HG02798 (cell line): Measurements from ENCODE around the gene TLN1.

Experiments used
- ATAC-seq: cut with Tn5 transposase; IDR thresholded peaks from one replicate; pipeline ENCODE4 v1.9.1; 2021; ENCODE audit warnings: mild to moderate bottlenecking; ENCODE audit not compliant: unreplicated experiment, poor library complexity

The TLN1 gene

DNA sequence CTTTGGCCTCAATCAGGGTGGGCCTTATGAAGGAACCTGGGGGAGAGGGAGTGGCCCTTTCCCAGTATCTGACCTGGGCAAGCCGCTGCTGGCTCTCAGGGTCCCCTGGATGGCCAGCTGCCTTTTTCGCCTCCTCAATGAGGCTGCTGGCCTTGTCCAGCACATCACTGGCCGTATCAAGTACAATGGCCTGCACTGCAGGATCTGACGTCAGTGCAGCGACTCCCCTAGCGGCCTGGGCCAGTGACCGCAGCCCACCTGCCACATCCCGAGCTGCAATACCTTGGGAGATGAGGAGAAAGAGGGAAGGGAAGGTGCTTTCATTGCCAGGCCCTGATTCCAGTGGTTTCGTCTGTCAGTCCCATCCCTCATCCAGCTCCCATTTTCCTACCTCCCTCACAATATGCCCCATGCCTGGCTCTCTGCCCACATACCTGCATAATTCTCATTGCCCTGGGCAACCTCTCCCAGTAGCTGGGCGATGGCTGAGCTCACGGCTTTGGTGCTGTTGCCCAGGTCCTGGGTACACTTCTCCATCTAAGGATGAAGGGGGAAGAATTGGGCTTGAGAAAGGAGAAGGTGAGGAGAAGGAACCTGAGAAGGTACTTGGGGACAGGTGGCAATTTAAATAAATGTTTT, 19.1 kb downstream of the TLN1 start:
- ATAC-seq, result no peak

DNA sequence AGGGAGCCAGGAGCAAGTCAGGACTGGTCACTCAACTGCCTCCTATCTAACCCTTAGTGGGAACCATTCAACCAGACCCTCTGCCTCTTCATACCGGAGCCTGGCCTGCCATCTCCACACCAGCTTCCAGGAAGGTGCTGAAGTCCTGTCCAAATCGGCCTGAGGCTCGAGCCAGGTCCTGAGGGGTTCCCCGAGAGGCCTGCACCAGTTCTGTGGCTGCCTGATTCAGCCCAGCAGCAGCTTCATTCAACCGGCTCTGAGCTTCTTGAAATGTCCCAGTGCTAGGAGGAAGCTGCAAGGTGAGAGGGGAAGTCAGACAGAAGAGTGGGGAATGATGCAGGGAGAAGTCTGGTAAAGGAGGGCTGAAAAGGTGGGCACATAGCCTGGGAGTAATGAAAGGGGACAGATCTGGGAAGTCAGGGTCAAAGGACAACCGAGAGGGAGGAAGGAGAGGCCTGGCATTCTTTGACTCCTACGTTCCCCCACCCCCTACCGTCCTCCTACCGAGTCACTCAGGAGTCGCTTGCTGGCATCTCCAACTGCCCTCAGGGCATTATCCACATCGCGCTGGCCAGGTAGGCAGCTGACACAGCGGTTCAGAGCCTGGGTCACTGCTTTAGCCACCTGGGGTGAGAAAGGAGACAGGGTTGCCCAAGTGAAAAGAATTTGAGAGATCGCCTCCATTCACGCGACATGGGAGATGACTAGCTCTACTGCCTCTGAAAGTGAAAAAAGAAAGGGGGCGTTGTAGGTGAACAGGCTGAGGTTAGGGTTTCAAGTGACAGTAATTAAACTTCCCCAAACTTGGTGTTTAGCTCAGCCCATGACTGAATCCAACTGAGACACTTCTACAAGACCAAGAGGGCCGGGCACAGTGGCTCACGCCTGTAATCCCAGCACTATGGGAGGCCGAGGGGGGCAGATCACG, 20.2 kb downstream of the TLN1 start:
- ATAC-seq, result no peak

DNA sequence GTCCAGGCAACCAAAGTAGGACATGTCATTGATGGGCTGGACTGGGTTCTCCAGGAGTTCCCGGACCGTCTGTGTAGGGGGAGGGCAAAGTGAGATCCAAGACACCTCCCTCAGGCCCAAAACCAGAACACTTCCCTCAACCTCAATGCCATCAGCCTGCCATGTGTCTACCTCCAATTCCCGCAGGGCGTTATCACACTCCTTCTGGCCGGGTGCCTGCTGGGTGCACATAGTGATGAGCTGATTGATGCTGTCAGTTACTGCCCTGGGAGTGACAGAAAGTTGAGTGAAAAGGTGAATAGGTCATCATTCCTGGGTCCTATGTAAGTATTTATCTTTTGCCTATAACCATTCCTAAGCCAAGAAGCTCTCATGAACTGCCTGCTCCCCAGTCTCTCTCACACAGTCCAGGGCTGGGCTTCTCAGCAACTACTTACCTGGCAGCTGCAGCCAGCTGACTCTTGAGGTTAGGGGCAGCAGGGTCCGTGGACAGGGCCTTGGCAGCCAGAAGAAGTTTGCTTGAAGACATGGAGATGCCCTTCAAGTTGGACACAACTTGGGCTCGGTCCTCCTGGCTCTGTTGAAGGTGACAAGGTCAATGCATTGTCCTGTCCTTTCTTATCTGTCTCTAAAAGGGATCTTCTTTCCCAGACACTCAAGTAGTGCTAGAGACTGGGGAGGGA, 21.0 kb downstream of the TLN1 start:
- no peak for ATAC-seq

DNA sequence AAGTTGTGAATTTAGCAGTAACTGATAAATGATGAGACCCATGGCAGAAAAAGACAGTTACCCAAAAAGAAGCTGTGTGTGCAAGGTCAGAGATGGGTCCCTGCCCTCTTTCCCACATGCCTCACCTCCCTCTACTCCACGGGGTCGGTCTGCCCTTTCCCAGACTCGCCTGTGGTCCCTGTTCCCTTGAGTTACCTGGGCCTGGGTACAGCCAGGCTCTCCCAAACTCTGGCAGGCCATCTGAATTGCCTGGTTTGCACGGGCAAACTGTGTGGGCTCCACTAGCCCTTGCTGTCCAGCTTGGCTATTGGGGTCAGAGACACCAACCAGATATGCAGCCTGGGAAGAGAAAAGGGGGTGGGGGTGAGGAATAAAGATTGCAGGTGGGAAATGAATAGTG, 23.8 kb downstream of the TLN1 start:
- no peak for ATAC-seq

DNA sequence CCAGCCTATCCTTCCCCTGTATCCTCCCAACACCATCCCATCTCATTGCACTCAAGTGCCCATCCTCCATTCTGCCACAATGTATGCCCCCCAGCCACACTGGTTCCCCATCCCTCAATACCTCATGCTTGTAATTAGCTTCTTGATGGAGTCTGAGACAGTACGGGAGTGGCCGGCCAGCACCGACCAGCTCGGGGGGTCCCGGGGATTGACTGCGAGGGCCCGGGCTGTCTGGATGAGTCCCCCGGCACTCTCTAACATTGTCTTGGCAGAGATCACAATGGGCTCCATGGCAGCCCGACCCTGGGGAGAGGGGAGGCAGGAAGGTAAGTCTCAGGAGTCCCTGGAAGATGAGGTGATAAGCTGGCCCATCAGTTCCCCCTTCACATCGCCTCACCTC, 25.0 kb downstream of the TLN1 start:
- no peak for ATAC-seq

DNA sequence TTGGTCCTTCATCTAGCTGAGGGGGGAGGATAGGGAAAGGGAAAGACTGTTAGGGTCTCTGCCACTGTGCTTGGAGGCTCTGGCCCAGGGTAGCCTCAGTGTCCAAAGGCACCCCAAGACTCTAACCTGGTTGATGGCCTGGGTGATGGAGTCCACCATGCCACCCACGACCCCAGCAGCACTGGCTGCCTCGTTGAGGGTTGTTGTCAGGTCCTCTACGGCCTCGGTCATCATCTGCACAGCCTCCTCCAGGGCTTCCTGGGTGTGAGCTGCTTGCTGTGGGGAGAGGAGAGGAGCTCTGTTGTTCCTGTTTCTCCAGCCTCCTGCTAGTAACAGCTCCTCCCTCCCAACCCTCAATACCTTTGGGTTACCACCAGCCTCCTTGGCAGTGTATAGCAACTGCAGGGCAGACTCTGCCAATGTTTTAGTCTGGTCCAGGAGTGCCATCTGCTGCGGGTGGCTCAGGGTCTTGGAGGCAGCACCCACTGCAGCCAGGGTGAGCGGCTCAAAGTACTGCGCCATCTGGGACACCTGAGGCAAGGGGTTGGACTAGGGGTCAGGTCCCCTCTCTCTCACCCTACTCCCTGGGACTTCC, 26.1 kb downstream of the TLN1 start:
- ATAC-seq, result no peak

DNA sequence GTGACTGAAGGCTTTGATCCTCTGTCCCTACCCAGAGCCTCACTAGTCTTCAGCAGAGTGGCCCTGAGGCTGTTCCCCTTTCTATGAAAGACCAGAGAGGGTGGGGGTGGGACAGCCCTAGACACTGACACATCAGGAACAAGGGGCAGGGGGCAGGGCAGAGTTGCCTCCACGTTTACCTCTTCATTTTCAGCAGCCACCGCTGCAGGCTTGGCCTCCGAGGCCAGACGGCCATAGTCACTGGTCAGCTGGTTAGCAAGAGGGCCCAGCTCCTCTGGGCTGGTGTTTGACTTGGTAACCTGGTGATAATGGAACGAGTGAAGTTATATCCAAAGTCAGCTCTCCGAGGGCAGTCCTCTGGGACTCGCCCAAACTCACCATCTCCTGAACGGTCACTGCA, 26.6 kb downstream of the TLN1 start:
- no peak for ATAC-seq

DNA sequence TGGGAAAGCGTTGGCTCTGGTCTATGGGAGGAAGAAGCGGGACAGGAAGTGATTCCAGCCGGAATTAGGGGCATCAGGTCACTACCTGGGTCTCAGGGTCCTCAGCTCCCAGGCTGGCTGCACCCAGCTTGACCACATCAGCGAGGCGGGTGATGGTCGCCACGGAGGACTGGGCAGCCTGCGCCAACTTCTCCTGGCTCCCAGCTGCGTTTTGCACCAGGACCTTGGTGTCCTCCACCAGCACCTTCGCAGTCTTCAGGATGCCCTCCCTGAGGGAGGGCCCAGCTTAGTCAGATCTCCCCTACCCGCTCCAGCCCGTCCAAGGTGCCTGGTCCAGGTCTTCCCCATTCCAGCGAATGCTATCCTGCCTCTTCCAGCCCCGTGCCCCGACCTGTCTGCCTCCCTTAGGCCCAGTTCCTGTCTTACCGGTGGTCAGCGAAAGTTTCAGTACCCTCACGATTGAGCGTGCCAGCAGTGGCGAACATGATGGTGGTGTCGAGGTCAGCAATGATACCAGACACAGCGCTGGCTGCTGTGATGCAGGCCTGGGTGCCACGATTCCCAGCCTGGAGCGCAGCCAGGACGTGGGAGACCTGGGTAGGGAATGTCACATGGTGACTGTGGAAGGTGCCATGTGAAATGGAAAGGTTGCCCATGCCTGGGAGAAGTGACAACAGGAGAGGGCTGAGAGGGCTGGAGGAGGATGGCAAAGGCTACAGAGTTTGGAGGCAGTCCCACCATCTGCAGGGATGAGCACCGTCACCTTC, 27.9 kb downstream of the TLN1 start:
- ATAC-seq, result no peak

DNA sequence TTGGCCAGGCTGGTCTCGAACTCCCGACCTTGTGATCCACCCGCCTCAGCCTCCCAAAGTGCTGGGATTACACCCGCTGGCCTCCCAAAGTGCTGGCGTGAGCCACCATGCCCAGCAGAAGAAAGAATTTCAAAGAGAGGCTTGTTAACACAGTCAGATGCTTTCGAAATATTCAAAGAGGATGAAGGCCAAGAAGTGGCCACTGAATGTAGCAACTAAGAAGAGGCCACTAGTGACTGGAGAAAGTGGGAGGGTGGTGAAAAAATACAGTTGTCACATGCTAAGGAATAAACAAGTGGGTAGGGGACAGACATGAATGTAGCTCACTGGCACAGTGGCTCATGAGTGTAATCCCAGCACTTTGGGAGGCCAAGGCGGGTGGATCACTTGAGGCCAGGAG, 29.3 kb downstream of the TLN1 start:
- no peak for ATAC-seq

DNA sequence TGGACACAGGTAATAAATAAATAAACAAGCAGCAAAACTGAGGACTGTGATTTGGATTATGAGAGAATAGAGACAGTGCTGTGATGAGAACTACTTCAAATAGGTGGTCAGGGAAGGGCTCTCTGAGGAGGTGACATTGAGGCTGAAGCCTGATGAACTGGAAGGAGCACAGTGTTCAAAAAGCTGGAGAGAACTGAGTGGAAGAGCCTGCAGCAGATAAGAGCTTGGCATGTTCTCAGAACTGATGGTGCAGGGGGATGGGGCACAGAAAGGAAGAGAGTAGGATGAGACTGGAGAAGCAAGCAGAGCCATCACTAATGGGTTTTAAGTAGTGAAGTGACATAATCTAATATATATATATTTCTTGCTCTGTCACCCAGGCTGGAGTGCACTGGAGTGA, 31.1 kb downstream of the TLN1 start:
- no peak for ATAC-seq

DNA sequence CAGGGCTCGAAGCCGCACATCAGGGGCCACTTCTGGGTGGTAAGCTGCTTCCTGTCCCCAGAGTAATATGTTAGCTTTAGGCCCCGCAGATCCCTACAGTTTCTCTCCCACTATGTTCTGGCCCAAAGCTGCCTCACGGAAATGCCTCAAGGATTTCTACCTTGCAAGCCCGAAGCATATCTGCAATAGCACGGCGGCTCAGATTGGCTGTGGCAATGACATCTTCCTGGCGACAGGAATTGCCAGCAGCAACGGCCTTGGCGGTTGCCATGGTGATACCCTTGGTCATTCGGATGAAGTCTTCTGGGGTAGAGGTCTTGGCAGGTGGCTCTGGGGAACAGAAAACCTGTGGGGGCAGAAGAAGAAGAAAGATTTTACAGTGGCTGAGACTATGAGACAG, 32.0 kb downstream of the TLN1 start:
- ATAC-seq, result no peak

DNA sequence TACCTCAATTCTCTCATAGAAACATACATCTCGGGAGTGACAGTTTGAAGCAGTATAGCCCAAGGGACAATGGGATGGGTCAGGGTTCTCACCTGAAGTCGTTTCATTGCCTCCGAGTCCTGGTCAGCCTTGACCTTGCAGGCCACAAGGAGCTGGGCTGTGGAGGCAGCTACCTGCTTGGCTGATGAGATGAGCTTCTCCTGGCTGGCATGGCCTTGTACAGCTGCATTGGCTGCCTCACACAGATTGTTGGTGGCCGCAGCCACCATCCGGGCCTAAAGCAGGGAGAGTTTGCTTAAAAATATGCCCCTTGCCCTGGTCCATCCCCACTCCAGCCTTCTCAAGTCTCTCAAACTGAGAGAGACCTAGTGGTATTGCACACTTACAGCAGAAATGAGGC, 33.8 kb downstream of the TLN1 start:
- no peak for ATAC-seq

DNA sequence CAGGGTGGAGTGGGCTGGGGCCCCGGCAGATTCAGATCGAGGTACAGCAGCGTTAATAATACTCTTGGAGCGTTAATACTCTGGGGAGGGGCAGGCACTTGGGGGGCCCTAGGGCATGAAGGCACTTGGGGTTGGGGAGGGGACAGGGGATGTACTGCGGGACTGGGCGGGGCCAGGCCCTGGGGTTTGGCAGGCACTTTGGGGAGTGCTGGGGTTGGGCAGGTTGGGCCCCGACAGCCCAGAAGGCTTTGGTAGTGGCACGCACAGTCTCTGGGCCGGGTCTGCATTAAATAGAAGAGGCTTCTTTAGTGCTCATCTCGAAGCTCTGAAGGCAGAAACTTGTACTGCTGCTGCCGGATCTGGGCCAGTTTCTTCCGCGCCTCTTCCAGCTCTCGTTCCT, 34.5 kb downstream of the TLN1 start:
- ATAC-seq, result no peak

DNA sequence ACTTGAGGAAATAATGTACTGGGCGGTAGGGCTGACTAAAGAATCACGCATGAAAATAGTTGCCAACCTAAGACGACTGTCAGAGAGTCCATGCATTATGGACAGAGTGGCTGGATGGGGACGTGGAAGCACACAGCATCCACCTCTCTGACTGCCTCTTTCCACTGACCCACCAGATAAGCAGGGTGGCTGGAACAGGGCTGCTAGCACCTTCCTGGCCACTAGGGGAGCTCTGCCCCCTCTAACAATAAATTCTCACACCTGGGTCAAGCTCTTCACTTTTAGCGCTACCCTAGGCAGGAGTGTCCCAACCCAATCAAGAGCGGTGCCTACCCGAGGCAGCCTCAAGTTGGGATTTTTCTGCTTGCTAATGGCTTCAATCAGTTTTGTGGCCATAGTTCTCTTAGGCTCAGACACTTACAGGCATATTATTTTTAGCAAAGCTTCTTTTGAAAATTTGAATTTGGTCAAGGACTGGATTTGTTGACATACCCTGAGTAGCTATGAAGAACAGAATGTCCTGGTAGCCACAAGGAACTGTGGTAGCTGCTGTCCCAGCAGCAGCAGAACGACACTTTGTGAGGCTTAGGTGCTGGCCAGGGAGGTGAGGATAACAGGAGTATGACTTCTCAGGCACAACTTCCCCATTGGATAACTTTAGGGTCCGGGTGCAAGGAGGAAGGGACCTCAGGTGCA, 35.3 kb downstream of the TLN1 start:
- peak; percentile 80 for ATAC-seq

DNA sequence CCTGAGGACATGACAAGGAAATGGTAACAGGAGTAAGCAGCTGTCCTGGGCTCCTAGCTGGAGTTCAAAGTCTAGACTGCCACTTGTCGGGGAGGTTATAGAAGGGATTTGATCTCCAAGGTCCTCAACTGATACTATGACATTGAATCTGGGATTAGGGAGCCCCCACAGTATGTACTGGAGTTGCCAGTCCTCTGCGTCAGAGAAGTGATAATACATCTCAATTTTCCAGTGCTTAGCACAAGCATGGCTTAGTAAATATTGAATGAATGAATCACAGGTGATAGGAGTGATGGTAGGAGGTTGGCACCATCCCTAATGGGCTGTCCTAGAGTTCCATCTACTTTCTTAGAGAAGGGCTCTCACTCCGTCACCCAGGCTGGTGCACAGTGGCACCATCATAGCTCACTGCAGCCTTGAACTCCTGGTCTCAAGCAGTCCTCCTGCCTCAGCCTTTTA, 36.0 kb downstream of the TLN1 start:
- no peak for ATAC-seq

DNA sequence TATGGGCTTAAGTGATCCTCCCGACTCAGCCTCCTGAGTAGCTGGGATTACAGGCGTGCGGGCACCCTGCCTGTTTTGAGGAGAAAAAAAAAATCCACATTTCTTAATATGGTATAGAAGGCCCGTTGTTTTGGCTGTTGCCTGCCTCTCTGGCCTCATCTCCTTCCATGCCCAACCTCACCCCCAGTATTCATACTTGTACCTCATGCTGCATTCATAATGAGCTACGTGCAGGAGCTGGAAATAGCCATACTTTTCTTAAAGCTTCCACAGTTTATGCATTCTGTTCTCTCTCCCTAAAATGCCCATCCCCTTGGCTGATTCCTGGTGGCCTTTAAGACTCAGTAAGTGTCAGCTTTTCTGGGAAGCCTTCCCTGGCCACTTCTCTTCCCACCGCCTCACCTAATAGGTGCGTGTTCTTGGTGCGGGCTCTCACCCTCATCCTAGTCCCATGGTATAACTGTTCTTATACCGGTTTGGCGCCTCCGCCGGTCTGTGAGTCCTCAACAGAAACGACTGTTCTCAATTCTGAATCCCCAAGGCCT, 40.2 kb downstream of the TLN1 start:
- ATAC-seq, result no peak

DNA sequence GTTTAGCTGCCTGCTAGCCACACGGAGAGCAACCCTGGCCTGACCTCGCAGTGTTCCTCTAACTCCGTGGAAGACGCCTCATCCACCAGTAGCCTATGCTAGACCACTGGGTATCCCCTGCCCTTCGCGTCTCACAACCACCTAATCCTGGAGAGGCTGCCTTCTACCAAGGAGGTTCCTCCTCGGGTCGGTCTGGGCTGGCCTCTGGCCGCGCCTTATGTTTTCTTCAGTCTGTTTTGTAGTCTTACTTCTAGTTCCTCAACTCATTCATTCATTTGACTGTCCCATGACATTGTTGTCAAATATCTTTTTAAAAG, 40.7 kb downstream of the TLN1 start:
- ATAC-seq, result no peak

DNA sequence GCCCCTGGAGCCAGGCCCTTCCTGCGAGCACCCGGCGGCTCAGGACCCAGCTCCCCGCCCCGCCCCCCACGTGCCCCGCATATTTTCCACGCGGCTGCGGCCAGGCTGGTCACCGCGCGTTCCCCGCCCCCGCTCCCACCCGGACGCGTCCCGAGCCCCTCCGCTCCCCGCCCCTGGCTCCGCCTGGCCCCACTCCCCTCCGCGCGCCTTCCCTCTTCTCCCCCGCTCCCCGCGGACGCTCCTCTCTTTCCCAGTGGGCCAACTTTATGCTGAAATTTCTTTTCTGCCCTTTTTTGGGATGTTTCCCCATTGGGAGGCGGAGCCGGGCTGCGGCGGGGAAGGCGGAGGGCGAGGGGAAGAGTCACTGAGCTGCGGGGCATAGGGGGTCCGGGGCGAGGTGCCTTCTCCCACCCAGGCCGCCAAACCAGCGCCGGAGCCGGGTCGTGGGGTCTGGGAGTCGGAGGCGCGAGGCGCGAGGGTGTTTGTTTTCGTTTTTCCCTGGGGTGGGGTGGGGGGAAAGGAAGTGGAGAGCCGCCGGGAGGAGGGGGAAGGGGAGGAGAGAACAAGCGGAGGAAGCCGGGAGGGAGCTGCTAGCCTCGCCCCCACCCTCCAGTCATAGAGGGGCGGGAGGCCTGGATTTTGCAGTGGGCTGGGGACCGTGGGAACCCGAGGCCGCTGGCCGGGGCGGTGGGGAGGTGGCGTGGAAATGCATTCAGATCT, 41.2 kb downstream of the TLN1 start:
- no peak for ATAC-seq

DNA sequence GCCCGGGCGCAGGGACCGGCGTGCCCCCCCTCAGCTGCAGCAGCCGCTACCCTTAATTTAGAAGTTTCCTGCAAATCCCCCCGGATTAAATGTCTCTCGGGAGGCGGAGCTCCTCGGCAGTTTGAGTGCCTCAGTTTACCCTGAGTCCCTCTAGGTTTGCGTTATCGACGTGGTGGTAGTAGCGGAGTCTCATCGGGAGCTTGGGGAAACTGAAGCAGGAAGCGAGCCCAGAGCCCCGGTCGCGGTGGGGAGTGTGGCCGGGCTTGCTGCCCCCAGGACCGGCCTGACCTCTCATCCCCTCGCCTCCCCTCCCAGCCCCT, 41.7 kb downstream of the TLN1 start:
- ATAC-seq, result no peak
